HEK293 (cell line): ENCODE data around the gene NUF2.

Experiments
- CTCF ChIA-PET: fragments of 350-600 bp; formaldehyde crosslinking; extraction: SDS; loops from one replicate; lab custom pipeline; 2021; ENCODE audit warnings: antibody characterized with exemption; lab: Yijun Ruan, JAX
- POLR2A ChIA-PET: fragments of 300-600 bp; formaldehyde crosslinking; extraction: SDS; loops from one replicate; lab custom pipeline; 2020; ENCODE audit warnings: antibody characterized with exemption, inconsistent platforms; lab: Yijun Ruan, JAX
- H3K27ac ChIP-seq: fragments of 200-500 bp; sonication (Bioruptor generic); 2 replicates; pipeline ENCODE4 v1.5.1; 2014; ENCODE audit warnings: low read depth, low read length, control low read depth, inconsistent platforms; ENCODE audit errors: extremely low read depth
- H3K36me3 ChIP-seq, 2 experiments: fragments of 200-500 bp in 1 of 2; sonication (Bioruptor generic) in 1 of 2; 1 replicate in 1 of 2; 2 replicates in 1 of 2; pipeline ENCODE4 v1.5.1; 2014 to 2017; ENCODE audit warnings: inconsistent platforms in 2 of 2, low read length in 2 of 2; ENCODE audit not compliant: control insufficient read depth in 2 of 2, insufficient read depth in 1 of 2
- H3K4me1 ChIP-seq: fragments of 200-500 bp; sonication (Bioruptor generic); 2 replicates; pipeline ENCODE4 v1.5.1; 2014; ENCODE audit warnings: mild to moderate bottlenecking, low read length, inconsistent platforms; ENCODE audit not compliant: control insufficient read depth, insufficient read depth
- H3K4me3 ChIP-seq: 2 replicates; pipeline ENCODE4 v1.5.1; 2011; ENCODE audit warnings: low read depth, mild to moderate bottlenecking, control low read depth, low read length, moderate library complexity
- H3K9me3 ChIP-seq: fragments of 200-500 bp; sonication (Bioruptor generic); 2 replicates; pipeline ENCODE4 v1.5.1; 2014; ENCODE audit warnings: low read depth, low read length, inconsistent platforms; ENCODE audit not compliant: control insufficient read depth, insufficient read depth
- GFI1B ChIP-seq: fragments of 450-650 bp; formaldehyde crosslinking; IDR thresholded peaks from 2 replicates; pipeline ENCODE4 v1.5.1; 2016; ENCODE audit warnings: missing biosample characterization, missing genetic modification characterization
- GLIS1 ChIP-seq: fragments of 450-650 bp; formaldehyde crosslinking; IDR thresholded peaks from 2 replicates; pipeline ENCODE4 v1.5.1; 2016; ENCODE audit warnings: missing biosample characterization, missing genetic modification characterization
- KLF7 ChIP-seq: fragments of 450-650 bp; formaldehyde crosslinking; IDR thresholded peaks from 2 replicates; pipeline ENCODE4 v1.5.1; 2016; ENCODE audit warnings: missing biosample characterization, missing genetic modification characterization, borderline replicate concordance
- OVOL3 ChIP-seq: fragments of 450-650 bp; formaldehyde crosslinking; IDR thresholded peaks from 2 replicates; pipeline ENCODE4 v1.5.1; 2016; ENCODE audit warnings: missing biosample characterization, missing genetic modification characterization
- RBAK ChIP-seq: fragments of 450-650 bp; formaldehyde crosslinking; IDR thresholded peaks from 2 replicates; pipeline ENCODE4 v1.5.1; 2016; ENCODE audit warnings: missing biosample characterization, missing genetic modification characterization
- ZBTB17 ChIP-seq: fragments of 450-650 bp; formaldehyde crosslinking; IDR thresholded peaks from 2 replicates; pipeline ENCODE4 v1.5.1; 2016; ENCODE audit warnings: missing biosample characterization, missing genetic modification characterization
- ZFP3 ChIP-seq: fragments of 450-650 bp; formaldehyde crosslinking; IDR thresholded peaks from 2 replicates; pipeline ENCODE4 v1.5.1; 2016; ENCODE audit warnings: low read depth, missing biosample characterization, missing genetic modification characterization
- ZFP41 ChIP-seq: fragments of 450-650 bp; formaldehyde crosslinking; IDR thresholded peaks from 2 replicates; pipeline ENCODE4 v1.5.1; 2016; ENCODE audit warnings: missing biosample characterization, missing genetic modification characterization, borderline replicate concordance
- ZNF157 ChIP-seq: fragments of 450-650 bp; formaldehyde crosslinking; IDR thresholded peaks from 2 replicates; pipeline ENCODE4 v1.5.1; 2016; ENCODE audit warnings: missing biosample characterization, missing genetic modification characterization
- ZNF174 ChIP-seq: fragments of 450-650 bp; formaldehyde crosslinking; IDR thresholded peaks from 2 replicates; pipeline ENCODE4 v1.5.0; 2017; ENCODE audit warnings: missing biosample characterization, mild to moderate bottlenecking, missing genetic modification characterization
- ZNF280C ChIP-seq: fragments of 450-650 bp; formaldehyde crosslinking; IDR thresholded peaks from 2 replicates; pipeline ENCODE4 v1.5.1; 2016; ENCODE audit warnings: missing biosample characterization, missing genetic modification characterization
- ZNF394 ChIP-seq: fragments of 450-650 bp; formaldehyde crosslinking; IDR thresholded peaks from 2 replicates; pipeline ENCODE4 v1.5.1; 2016; ENCODE audit warnings: missing biosample characterization, missing genetic modification characterization, mild to moderate bottlenecking, moderate library complexity, borderline replicate concordance
- ZNF521 ChIP-seq: fragments of 450-650 bp; formaldehyde crosslinking; IDR thresholded peaks from 2 replicates; pipeline ENCODE4 v1.5.1; 2017; ENCODE audit warnings: missing biosample characterization, mild to moderate bottlenecking, missing genetic modification characterization
- ZNF529 ChIP-seq: fragments of 450-650 bp; formaldehyde crosslinking; IDR thresholded peaks from 2 replicates; pipeline ENCODE4 v1.5.1; 2017; ENCODE audit warnings: missing genetic modification characterization, missing biosample characterization; ENCODE audit not compliant: insufficient replicate concordance
- ZNF530 ChIP-seq: fragments of 450-650 bp; formaldehyde crosslinking; IDR thresholded peaks from 2 replicates; pipeline ENCODE4 v1.5.1; 2016; ENCODE audit warnings: low read depth, missing biosample characterization, missing genetic modification characterization
- ZNF544 ChIP-seq: fragments of 450-650 bp; formaldehyde crosslinking; IDR thresholded peaks from 2 replicates; pipeline ENCODE4 v1.5.0; 2017; ENCODE audit warnings: missing biosample characterization, missing genetic modification characterization
- ZNF596 ChIP-seq: fragments of 450-650 bp; IDR thresholded peaks from 2 replicates; pipeline ENCODE4 v1.5.0; 2018; ENCODE audit warnings: missing biosample characterization, mild to moderate bottlenecking, missing genetic modification characterization, moderate library complexity
- ZNF621 ChIP-seq: fragments of 450-650 bp; formaldehyde crosslinking; IDR thresholded peaks from 2 replicates; pipeline ENCODE4 v1.5.1; 2017; ENCODE audit warnings: missing biosample characterization, missing genetic modification characterization
- ZNF660 ChIP-seq: fragments of 450-650 bp; IDR thresholded peaks from 2 replicates; pipeline ENCODE4 v1.5.1; 2018; ENCODE audit warnings: missing biosample characterization, mild to moderate bottlenecking, missing genetic modification characterization
- ZNF747 ChIP-seq: fragments of 450-650 bp; formaldehyde crosslinking; IDR thresholded peaks from 2 replicates; pipeline ENCODE4 v1.5.1; 2016; ENCODE audit warnings: missing biosample characterization, missing genetic modification characterization
- ZNF76 ChIP-seq: fragments of 450-650 bp; formaldehyde crosslinking; IDR thresholded peaks from 2 replicates; pipeline ENCODE4; 2016; ENCODE audit warnings: low read depth, missing biosample characterization, missing genetic modification characterization, borderline replicate concordance
- ZSCAN23 ChIP-seq: fragments of 450-650 bp; formaldehyde crosslinking; IDR thresholded peaks from 2 replicates; pipeline ENCODE4 v1.5.1; 2016; ENCODE audit warnings: missing biosample characterization, missing genetic modification characterization
- TF ChIP-seq, protein P1 (sequence below): fragments of 450-650 bp; formaldehyde crosslinking; IDR thresholded peaks from 2 replicates; pipeline ENCODE4 v1.5.1; 2016; ENCODE audit warnings: missing biosample characterization, missing genetic modification characterization
- TF ChIP-seq, protein P2 (sequence below): fragments of 450-650 bp; formaldehyde crosslinking; IDR thresholded peaks from 2 replicates; pipeline ENCODE4 v1.5.1; 2017; ENCODE audit warnings: missing biosample characterization, mild to moderate bottlenecking, missing genetic modification characterization, moderate library complexity

Gene NUF2

GRCh38 chr1:163365186-163365585, 43.4 kb downstream of the NUF2 start (continued):
- TF ChIP-seq GLIS1 (tag by site-specific recombination) (no peak), ZBTB17 (tag by site-specific recombination) (no peak)

DNA sequence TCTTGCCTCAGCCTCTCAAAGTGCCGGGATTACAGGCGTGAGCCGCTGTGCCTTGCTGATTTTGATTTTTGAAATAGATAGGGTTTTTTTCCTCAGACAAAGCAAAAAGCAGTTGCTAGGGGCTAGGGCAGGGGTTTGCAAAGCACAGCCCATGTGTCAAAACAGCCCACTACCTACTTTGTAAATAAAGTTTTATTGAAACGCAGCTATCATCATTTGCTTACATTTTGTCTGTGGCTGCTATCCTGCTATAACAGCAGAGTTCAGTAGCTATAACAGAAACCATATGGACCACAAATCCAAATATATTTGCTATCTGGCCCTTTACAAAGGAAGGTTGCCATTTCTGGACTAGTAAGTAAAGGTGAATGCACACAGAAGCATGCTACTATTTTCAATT, 44.8 kb downstream of the NUF2 start:
- ChIA-PET CTCF (no interaction called here), POLR2A (no interaction called here)
- Histone ChIP-seq H3K4me1 (no peaks in the 10 kb centered on the region), H3K27ac (no peak overlapping the region), H3K4me3 (no peak overlapping the region), H3K36me3 (no peaks in the 10 kb centered on the region), H3K9me3 (no peaks in the 10 kb centered on the region)
- TF ChIP-seq ZNF394: no peak
- no peak for TF ChIP-seq ZNF529
- no peak for TF ChIP-seq KLF7 (tag by site-specific recombination)
- TF ChIP-seq, protein P1, sequence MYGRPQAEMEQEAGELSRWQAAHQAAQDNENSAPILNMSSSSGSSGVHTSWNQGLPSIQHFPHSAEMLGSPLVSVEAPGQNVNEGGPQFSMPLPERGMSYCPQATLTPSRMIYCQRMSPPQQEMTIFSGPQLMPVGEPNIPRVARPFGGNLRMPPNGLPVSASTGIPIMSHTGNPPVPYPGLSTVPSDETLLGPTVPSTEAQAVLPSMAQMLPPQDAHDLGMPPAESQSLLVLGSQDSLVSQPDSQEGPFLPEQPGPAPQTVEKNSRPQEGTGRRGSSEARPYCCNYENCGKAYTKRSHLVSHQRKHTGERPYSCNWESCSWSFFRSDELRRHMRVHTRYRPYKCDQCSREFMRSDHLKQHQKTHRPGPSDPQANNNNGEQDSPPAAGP (tag by site-specific recombination): no peak
- TF ChIP-seq ZBTB17 (tag by site-specific recombination): no peak
- no peak for TF ChIP-seq ZNF596 (tag by site-specific recombination)
- no peak for TF ChIP-seq ZNF660 (tag by site-specific recombination)
- TF ChIP-seq ZNF174: no peak
- TF ChIP-seq OVOL3 (tag by site-specific recombination): no peak
- TF ChIP-seq ZNF280C (tag by site-specific recombination): no peak
- no peak for TF ChIP-seq ZNF621
- TF ChIP-seq ZFP3 (tag by site-specific recombination): no peak
- TF ChIP-seq RBAK (tag by site-specific recombination): no peak
- TF ChIP-seq ZNF76: no peak
- no peak for TF ChIP-seq ZNF521 (tag by site-specific recombination)
- TF ChIP-seq ZNF157 (tag by site-specific recombination): no peak

GRCh38 chr1:163367721-163368120, 46.0 kb downstream of the NUF2 start:
- no peaks in the 10 kb centered on the region for H3K4me1 ChIP-seq
- TF ChIP-seq ZSCAN23 (tag by site-specific recombination) (no peak), ZNF747 (tag by site-specific recombination) (no peak), ZFP41 (no peak), ZNF530 (tag by site-specific recombination) (no peak), ZNF544 (tag by site-specific recombination) (no peak), ZNF521 (tag by site-specific recombination) (no peak), GFI1B (tag by site-specific recombination) (no peak)
- TF ChIP-seq, protein P2, sequence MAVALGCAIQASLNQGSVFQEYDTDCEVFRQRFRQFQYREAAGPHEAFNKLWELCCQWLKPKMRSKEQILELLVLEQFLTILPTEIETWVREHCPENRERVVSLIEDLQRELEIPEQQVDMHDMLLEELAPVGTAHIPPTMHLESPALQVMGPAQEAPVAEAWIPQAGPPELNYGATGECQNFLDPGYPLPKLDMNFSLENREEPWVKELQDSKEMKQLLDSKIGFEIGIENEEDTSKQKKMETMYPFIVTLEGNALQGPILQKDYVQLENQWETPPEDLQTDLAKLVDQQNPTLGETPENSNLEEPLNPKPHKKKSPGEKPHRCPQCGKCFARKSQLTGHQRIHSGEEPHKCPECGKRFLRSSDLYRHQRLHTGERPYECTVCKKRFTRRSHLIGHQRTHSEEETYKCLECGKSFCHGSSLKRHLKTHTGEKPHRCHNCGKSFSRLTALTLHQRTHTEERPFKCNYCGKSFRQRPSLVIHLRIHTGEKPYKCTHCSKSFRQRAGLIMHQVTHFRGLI (tag by site-specific recombination): no peak
- no peak overlapping the region for H3K4me3 ChIP-seq
- CTCF ChIA-PET: no interaction called here
- H3K27ac ChIP-seq: no peak overlapping the region
- POLR2A ChIA-PET: no interaction called here
- no peaks in the 10 kb centered on the region for H3K9me3 ChIP-seq
- H3K36me3 ChIP-seq: no peaks in the 10 kb centered on the region
